Mucosa of descending colon (tissue), 3 donors: ENCODE measurements around the gene CRADD. TPM values are rescaled to one million over a fixed set of nuclear protein-coding genes. Genes with fewer than 3 reads are reported as not detected.

Experiments
- ATAC-seq: fragments of 200-7000 bp; cut with Tn5 transposase; one replicate; pipeline ENCODE4 v1.9.1; 2020; ENCODE audit warnings: mild to moderate bottlenecking, moderate library complexity
- DNase-seq, 3 donors: peaks; one replicate each; pipeline ENCODE4 v3.0.0-alpha.2; 2020
- H3K36me3 ChIP-seq: fragments of 200-600 bp; one replicate; pipeline ENCODE4 v1.8.0; 2021; ENCODE audit warnings: low read depth, mild to moderate bottlenecking
- H3K4me1 ChIP-seq: fragments of 200-600 bp; one replicate; pipeline ENCODE4 v1.8.0; 2021; ENCODE audit warnings: low read depth, mild to moderate bottlenecking
- H3K4me3 ChIP-seq: fragments of 200-600 bp; one replicate; pipeline ENCODE4 v1.8.0; 2021; ENCODE audit warnings: mild to moderate bottlenecking
- H3K9me3 ChIP-seq: fragments of 200-600 bp; one replicate; pipeline ENCODE4 v1.8.0; 2021; ENCODE audit warnings: mild to moderate bottlenecking
- intact Hi-C, 2 donors: fragments of 100-400 bp; cut with DNase I in 1 of 2; cut with micrococcal nuclease in 1 of 2; formaldehyde crosslinking; loops; one replicate each; pipeline versions ENCODE4 v1.11.0 to v1.11.1; 2022; cut with DNase I, micrococcal nuclease
- total RNA-seq, 3 donors: library from RNA; stranded (reverse); fragmentation: NEBNext Ultra II Directional in 2 of 3; extraction: Animal tissue kit (Norgen Biotek cat#: 25700) in 2 of 3; gene quantifications; one replicate each; pipeline versions ENCODE4 v1.2.1 to v1.2.4, GENCODE V29; 2021 to 2023
- TF ChIP-seq, protein P1 (sequence below): fragments of 200-600 bp; IDR thresholded peaks from one replicate; pipeline ENCODE4 v1.8.0; 2022; ENCODE audit warnings: antibody characterized with exemption, mild to moderate bottlenecking
- donor health status: DM: no; HTN: no; CAD: no; lungs with moderate emphysema.
- donor health status: DM: no; HTN: no; CAD: no.
- donor health status: DM: no; HTN: yes; CAD: no.

Gene CRADD
- total RNA-seq, 3 donors from 2014 or later: 18.4 to 27.9 (median 22.7) TPM

DNA sequence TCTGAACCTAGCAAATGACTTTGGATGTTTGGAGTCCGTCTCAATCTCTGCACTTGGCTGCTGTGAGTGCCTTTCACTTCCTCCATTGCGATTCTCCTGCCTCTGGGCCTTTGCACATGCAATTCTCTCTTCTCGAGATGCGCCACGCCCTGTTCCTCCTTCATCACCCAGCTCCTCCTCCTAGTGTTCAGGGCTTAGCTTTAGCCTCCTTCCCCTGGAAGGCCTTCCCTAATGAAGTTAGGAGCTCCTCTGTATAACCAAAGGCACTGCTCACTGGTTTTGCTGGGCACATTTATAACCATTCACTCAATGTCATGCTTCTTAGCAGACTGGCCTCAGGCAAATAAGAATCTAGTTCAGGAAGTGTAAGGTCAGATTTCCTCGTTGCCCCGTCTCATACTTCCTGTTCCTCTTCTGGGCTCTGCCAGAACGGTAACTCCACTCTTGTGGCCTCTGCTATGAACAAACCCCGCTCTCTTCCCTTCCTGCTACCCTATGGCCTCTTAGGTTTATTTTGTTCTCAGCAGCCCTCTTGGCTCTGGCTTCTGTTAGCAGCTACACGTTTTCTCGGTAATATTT, 171.4 kb downstream of the CRADD start:
- peak; percentile 46 for ATAC-seq
- DNase-seq: peak in 1 of 3 donors; percentile 17
- TF ChIP-seq, protein P1, sequence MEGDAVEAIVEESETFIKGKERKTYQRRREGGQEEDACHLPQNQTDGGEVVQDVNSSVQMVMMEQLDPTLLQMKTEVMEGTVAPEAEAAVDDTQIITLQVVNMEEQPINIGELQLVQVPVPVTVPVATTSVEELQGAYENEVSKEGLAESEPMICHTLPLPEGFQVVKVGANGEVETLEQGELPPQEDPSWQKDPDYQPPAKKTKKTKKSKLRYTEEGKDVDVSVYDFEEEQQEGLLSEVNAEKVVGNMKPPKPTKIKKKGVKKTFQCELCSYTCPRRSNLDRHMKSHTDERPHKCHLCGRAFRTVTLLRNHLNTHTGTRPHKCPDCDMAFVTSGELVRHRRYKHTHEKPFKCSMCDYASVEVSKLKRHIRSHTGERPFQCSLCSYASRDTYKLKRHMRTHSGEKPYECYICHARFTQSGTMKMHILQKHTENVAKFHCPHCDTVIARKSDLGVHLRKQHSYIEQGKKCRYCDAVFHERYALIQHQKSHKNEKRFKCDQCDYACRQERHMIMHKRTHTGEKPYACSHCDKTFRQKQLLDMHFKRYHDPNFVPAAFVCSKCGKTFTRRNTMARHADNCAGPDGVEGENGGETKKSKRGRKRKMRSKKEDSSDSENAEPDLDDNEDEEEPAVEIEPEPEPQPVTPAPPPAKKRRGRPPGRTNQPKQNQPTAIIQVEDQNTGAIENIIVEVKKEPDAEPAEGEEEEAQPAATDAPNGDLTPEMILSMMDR: no peak
- peaks cover 11% of the 10 kb centered on the region for H3K4me1 ChIP-seq
- H3K36me3 ChIP-seq: no peaks in the 10 kb centered on the region
- H3K4me3 ChIP-seq: no peak overlapping the region
- H3K9me3 ChIP-seq: no peaks in the 10 kb centered on the region
- intact Hi-C loops: no loop called here

DNA sequence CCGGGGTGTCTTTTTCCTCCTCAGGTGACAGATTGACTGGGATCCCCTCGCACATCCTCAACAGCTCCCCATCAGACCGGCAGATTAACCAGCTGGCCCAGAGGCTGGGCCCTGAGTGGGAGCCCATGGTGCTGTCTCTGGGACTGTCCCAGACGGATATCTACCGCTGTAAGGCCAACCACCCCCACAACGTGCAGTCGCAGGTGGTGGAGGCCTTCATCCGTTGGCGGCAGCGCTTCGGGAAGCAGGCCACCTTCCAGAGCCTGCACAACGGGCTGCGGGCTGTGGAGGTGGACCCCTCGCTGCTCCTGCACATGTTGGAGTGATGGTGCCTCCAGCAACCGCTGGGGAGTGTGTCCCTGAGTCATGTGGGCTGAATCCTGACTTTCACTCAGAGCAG, 172.8 kb downstream of the CRADD start:
- no peak for ATAC-seq
- DNase-seq: peak in 1 of 3 donors; percentile 33
- no peak overlapping the region for H3K4me3 ChIP-seq
- no peaks in the 10 kb centered on the region for H3K36me3 ChIP-seq
- intact Hi-C loops: no loop called here
- TF ChIP-seq, protein P1: no peak
- no peaks in the 10 kb centered on the region for H3K9me3 ChIP-seq
- peaks cover 11% of the 10 kb centered on the region for H3K4me1 ChIP-seq

DNA sequence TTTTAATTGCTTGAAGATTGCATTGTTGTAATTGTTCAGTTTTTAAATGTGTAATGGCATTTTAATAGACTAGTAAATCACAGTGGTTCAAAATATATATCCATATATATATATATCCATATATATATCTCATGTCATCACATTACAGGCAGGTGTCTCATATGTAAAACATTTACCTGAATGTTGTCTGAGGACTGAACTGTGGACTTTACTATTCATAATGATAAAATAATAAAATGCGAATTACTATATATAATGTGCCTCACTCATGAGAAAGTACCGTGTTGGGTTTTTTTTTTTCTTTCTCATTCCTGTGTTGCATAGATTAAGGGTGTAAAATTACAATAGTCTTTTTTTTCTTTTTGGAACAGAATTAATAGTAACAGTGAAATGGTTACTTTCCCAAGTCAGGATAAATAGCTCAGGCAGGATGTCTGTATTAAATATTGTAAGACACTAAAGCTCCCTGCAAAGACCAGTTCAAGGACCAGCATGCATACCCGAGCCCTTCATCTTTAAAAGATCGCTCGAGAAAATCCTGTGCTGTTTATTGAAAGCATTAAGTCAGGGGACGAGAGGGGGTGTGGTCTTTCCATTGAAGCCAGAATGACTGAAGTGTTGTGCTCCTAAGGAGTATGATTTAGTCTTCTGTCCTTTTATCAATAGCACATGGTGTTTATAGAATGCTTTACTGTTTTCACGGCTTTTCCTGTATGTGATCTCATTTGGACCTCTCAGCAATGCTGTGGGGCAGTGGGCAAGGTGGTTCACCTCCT, 173.5 kb downstream of the CRADD start:
- H3K36me3 ChIP-seq: no peaks in the 10 kb centered on the region
- peak in 1 of 3 donors; percentile 9 for DNase-seq
- no peaks in the 10 kb centered on the region for H3K9me3 ChIP-seq
- peaks cover 11% of the 10 kb centered on the region for H3K4me1 ChIP-seq
- TF ChIP-seq, protein P1: no peak
- peak; percentile 77 for ATAC-seq
- intact Hi-C loops: no loop called here
- H3K4me3 ChIP-seq: no peak overlapping the region

DNA sequence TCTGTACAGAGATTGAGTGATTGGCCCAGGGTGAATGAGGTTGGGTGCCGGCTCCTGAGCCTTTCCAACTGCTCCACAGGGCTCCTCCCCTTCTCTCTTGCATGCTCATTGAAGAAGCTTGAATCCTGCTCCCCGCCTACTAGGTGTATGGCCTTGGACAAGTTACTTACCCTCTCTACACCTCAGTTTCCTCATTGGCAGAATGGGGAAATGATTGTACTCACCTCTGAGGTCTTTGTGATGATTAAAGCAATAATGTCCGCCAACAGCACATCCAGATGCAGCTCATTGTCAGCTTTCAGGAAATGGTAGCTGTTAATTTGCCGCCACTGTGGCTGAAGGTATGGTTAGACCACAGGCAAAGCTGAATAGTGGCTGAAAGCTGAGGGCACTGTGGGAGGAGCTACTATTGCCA, 174.1 kb downstream of the CRADD start:
- TF ChIP-seq, protein P1: no peak
- DNase-seq (peak in 2 of 3 donors; percentile 39), ATAC-seq (peak; percentile 72)
- peaks cover 11% of the 10 kb centered on the region for H3K4me1 ChIP-seq
- H3K36me3 ChIP-seq: no peaks in the 10 kb centered on the region
- intact Hi-C loops: no loop called here
- no peaks in the 10 kb centered on the region for H3K9me3 ChIP-seq
- no peak overlapping the region for H3K4me3 ChIP-seq

DNA sequence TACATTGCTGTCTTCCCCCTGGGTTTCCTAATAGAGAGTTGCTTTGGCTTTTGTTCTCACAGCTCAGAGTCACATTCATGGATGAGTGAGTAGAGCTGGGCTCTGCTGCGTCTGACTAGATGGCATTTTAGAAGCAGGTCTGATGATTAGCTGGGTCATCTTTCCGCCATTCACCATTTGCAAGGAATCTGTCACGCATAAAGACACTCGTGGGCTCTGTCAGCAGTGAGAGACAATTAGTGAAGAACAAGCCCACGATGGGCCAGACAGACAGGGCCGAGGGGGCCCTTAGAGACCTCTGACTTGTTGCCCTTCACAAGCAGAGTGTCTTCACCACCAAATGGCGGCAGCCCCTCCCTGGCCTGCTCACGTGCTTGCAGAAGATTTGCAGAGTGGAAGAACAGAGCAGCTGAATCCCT, 175.0 kb downstream of the CRADD start:
- Histone ChIP-seq H3K4me1 (peaks cover 11% of the 10 kb centered on the region), H3K4me3 (no peak overlapping the region), H3K36me3 (no peaks in the 10 kb centered on the region), H3K9me3 (no peaks in the 10 kb centered on the region)
- DNase-seq (no peak), ATAC-seq (no peak)
- intact Hi-C loops: no loop called here
- TF ChIP-seq, protein P1: no peak
